MCF 10A (cell line): ENCODE data around the gene PYDC1. TPM values are rescaled to one million over a fixed set of nuclear protein-coding genes. Genes with fewer than 3 reads are reported as not detected.
"Not testable (repeated sequence)": the region's sequence is repeated elsewhere in the genome, so short reads cannot be mapped to it uniquely, and the experiment has no call there.

Experiments
- BruUV-seq: library from RNA; stranded (reverse); fragments of 400-500 nt; replicated peaks from 2 replicates; lab custom pipeline; 2021; lab: Mats Ljungman, UMichigan
- CTCF ChIA-PET: fragments of 300-600 bp; sonication (Branson Sonifier 250); formaldehyde crosslinking; extraction: SDS; loops from one replicate; lab custom pipeline; 2021; ENCODE audit warnings: antibody characterized with exemption, inconsistent platforms; lab: Yijun Ruan, JAX
- POLR2A ChIA-PET: fragments of 300-600, 350-650 bp; sonication (Branson Sonifier 250); formaldehyde crosslinking; extraction: SDS; loops from one replicate; lab custom pipeline; 2020; ENCODE audit warnings: antibody characterized with exemption, inconsistent platforms; lab: Yijun Ruan, JAX
- DNase-seq: peaks from one replicate; pipeline ENCODE4 v3.0.0-alpha.2; 2018; ENCODE audit not compliant: unreplicated experiment
- H3K27ac Mint-ChIP-seq: one replicate; pipeline ENCODE4 v1.8.0; 2022; ENCODE audit warnings: mild to moderate bottlenecking, low read depth, mixed read lengths; ENCODE audit not compliant: unreplicated experiment
- H3K27me3 Mint-ChIP-seq: one replicate; pipeline ENCODE4 v1.8.0; 2022; ENCODE audit warnings: mixed read lengths; ENCODE audit not compliant: insufficient read depth, unreplicated experiment
- H3K36me3 Mint-ChIP-seq: one replicate; pipeline ENCODE4 v1.8.0; 2022; ENCODE audit warnings: mild to moderate bottlenecking, moderate library complexity, mixed read lengths; ENCODE audit not compliant: insufficient read depth, unreplicated experiment
- H3K4me1 Mint-ChIP-seq: one replicate; pipeline ENCODE4 v1.8.0; 2022; ENCODE audit warnings: mixed read lengths; ENCODE audit not compliant: insufficient read depth, unreplicated experiment
- H3K4me3 Mint-ChIP-seq: one replicate; pipeline ENCODE4 v1.8.0; 2022; ENCODE audit warnings: mild to moderate bottlenecking, moderate library complexity, mixed read lengths; ENCODE audit not compliant: unreplicated experiment
- H3K9me3 Mint-ChIP-seq: one replicate; pipeline ENCODE4 v1.8.0; 2022; ENCODE audit warnings: mixed read lengths; ENCODE audit not compliant: unreplicated experiment
- intact Hi-C: fragments of 100-400 bp; cut with micrococcal nuclease; formaldehyde crosslinking; loops from 2 replicates; pipeline ENCODE4 v1.14.1; 2022
- total RNA-seq: library from RNA; stranded (reverse); gene quantifications from 2 replicates; pipeline ENCODE4 v1.2.3, GENCODE V29; 2022
- TF ChIP-seq, protein P1 (sequence below): fragments of 200-600 bp; IDR thresholded peaks from one replicate; pipeline ENCODE4 v1.8.0; 2022; ENCODE audit warnings: antibody characterized with exemption, mild to moderate bottlenecking; ENCODE audit not compliant: unreplicated experiment

PYDC1 gene
- total RNA-seq, 1 experiment from 2014 or later: not detected

GRCh38 chr16:31179747-31180459 is 37.0 kb downstream of the PYDC1 start, which contains the start of gene FUS:
TSS of gene FUS (plus strand) at chr16:31180139. CDS start at chr16:31180215, 76 bp downstream.
- Mint-ChIP-seq H3K4me3 (peak within 1 kb of the TSS; percentile 95), H3K4me1 (peaks cover 26% of the 10 kb centered on the region), H3K36me3 (peaks cover 49% of the 10 kb centered on the region)

GRCh38 chr16:31179219-31179746 is 37.7 kb downstream of the PYDC1 start:
- peaks cover 26% of the 10 kb centered on the region for H3K4me1 Mint-ChIP-seq
- H3K27ac Mint-ChIP-seq: peak overlapping the region; percentile 99
- H3K27me3 Mint-ChIP-seq: no peaks in the 10 kb centered on the region
- intact Hi-C loops: loop anchor here (5.0 kb wide), 1 partner anchor 37 kb away; no protein-coding TSS in a partner anchor
- ChIA-PET CTCF (interaction anchor here (1.0 to 1.2 kb wide), 2 partner anchors 20 to 204 kb away, joined by 3 to 6 read pairs; no protein-coding TSS in a partner anchor), POLR2A (interaction anchor here (0.7 to 2.8 kb wide), 36 partner anchors 8 to 534 kb away, joined by 3 to 53 read pairs (median 6); partner anchors contain the start of genes ARMC5, KAT8, PRSS8 and PYCARD)
- BruUV-seq: TSS peak; percentile 86
- no peaks in the 10 kb centered on the region for H3K9me3 Mint-ChIP-seq
- TF ChIP-seq, protein P1, sequence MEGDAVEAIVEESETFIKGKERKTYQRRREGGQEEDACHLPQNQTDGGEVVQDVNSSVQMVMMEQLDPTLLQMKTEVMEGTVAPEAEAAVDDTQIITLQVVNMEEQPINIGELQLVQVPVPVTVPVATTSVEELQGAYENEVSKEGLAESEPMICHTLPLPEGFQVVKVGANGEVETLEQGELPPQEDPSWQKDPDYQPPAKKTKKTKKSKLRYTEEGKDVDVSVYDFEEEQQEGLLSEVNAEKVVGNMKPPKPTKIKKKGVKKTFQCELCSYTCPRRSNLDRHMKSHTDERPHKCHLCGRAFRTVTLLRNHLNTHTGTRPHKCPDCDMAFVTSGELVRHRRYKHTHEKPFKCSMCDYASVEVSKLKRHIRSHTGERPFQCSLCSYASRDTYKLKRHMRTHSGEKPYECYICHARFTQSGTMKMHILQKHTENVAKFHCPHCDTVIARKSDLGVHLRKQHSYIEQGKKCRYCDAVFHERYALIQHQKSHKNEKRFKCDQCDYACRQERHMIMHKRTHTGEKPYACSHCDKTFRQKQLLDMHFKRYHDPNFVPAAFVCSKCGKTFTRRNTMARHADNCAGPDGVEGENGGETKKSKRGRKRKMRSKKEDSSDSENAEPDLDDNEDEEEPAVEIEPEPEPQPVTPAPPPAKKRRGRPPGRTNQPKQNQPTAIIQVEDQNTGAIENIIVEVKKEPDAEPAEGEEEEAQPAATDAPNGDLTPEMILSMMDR: no peak
- H3K36me3 Mint-ChIP-seq: peaks cover 43% of the 10 kb centered on the region
- DNase-seq: no peak
- peak overlapping the region; percentile 95 for H3K4me3 Mint-ChIP-seq

More at GRCh38 chr16:31179747-31180459, 37.0 kb downstream of the PYDC1 start, which contains the start of gene FUS:
- no TSS peak for BruUV-seq
- TF ChIP-seq, protein P1: no peak
- CTCF ChIA-PET: interaction anchor here (0.6 to 1.2 kb wide), 5 partner anchors 14 to 281 kb away, joined by 3 to 6 read pairs (median 4); no protein-coding TSS in a partner anchor
- intact Hi-C loops: loop anchor here (2.0 to 10.0 kb wide), 5 partner anchors 38 to 515 kb away; partner anchors contain the start of genes KAT8 and ZNF843
- peak; percentile 82 for DNase-seq
- Mint-ChIP-seq H3K27me3 (no peaks in the 10 kb centered on the region), H3K27ac (peak within 1 kb of the TSS; percentile 99), H3K9me3 (no peaks in the 10 kb centered on the region)
- POLR2A ChIA-PET: interaction anchor here (0.7 to 2.8 kb wide), 44 partner anchors 9 to 698 kb away, joined by 3 to 53 read pairs (median 5); partner anchors contain the start of genes ARMC5, KAT8, PRSS8 and PYCARD

GRCh38 chr16:31177136-31177535 is 39.8 kb downstream of the PYDC1 start:
- intact Hi-C loops: loop anchor here (5.0 kb wide), 1 partner anchor 35 kb away; no protein-coding TSS in a partner anchor
- no TSS peak for BruUV-seq
- H3K4me3 Mint-ChIP-seq: no peak overlapping the region
- peak; percentile 57 for DNase-seq
- H3K9me3 Mint-ChIP-seq: no peaks in the 10 kb centered on the region
- H3K27ac Mint-ChIP-seq: no peak overlapping the region
- peaks cover 8% of the 10 kb centered on the region for H3K4me1 Mint-ChIP-seq
- no peaks in the 10 kb centered on the region for H3K27me3 Mint-ChIP-seq
- ChIA-PET POLR2A (interaction anchor here (0.6 to 1.5 kb wide), 3 partner anchors 35 to 60 kb away, joined by 3 to 7 read pairs (median 3); partner anchors contain the start of gene KAT8), CTCF (interaction anchor here (0.6 to 1.2 kb wide), 4 partner anchors 14 to 122 kb away, joined by 3 to 4 read pairs (median 4); partner anchors contain the start of gene KAT8)
- TF ChIP-seq, protein P1: no peak
- peaks cover 21% of the 10 kb centered on the region for H3K36me3 Mint-ChIP-seq

DNA sequence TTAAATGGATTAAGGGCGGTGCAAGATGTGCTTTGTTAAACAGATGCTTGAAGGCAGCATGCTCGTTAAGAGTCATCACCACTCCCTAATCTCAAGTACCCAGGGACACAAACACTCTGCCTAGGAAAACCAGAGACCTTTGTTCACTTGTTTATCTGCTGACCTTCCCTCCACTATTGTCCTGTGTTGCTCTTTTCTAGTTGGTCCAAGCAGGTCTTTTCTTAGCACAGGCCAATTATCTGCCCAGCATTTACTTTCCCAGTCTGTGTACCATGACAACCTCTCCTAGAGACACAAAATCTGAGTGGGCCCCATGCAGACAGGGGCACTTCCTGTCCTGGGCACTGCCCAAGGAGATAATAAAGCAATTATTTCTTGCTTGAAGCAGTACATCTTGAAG is 46.9 kb downstream of the PYDC1 start:
- H3K27ac Mint-ChIP-seq, DNase-seq, H3K4me3 Mint-ChIP-seq, H3K4me1 Mint-ChIP-seq, H3K36me3 Mint-ChIP-seq, intact Hi-C loops, BruUV-seq, POLR2A ChIA-PET, H3K9me3 Mint-ChIP-seq, H3K27me3 Mint-ChIP-seq: not testable (repeated sequence)
- CTCF ChIA-PET: interaction anchor here (0.6 kb wide), 1 partner anchor 28 kb away, joined by 4 read pairs; no protein-coding TSS in a partner anchor
